Activated CD4-positive, alpha-beta memory T cell treated with anti-CD3 and anti-CD28 coated beads, Interleukin-2, amount 10 ng/mL, durations not matched to agents 7 days and 5 days (primary cell): ENCODE data around the gene USP40. TPM values are rescaled to one million over a fixed set of nuclear protein-coding genes. Genes with fewer than 3 reads are reported as not detected.

Experiments used
- CTCF ChIA-PET: fragments of 350-600 bp; sonication (Branson Sonifier 250); formaldehyde crosslinking; loops from one replicate; lab custom pipeline; 2021; ENCODE audit warnings: antibody characterized with exemption, inconsistent platforms; lab: Charles Lee
- POLR2A ChIA-PET: fragments of 350-600 bp; sonication (Branson Sonifier 250); formaldehyde crosslinking; loops from one replicate; lab custom pipeline; 2021; ENCODE audit warnings: antibody characterized with exemption; lab: Charles Lee
- DNase-seq: peaks from one replicate; pipeline ENCODE4 v3.0.0-alpha.2; 2020
- H3K27ac Mint-ChIP-seq: one replicate; pipeline ENCODE4 v1.8.0; 2021; ENCODE audit warnings: mild to moderate bottlenecking, mixed read lengths
- H3K27me3 Mint-ChIP-seq: one replicate; pipeline ENCODE4 v1.8.0; 2021; ENCODE audit warnings: mixed read lengths
- H3K36me3 Mint-ChIP-seq: one replicate; pipeline ENCODE4 v1.8.0; 2021; ENCODE audit warnings: low read depth, mixed read lengths
- H3K4me1 Mint-ChIP-seq: one replicate; pipeline ENCODE4 v1.8.0; 2021; ENCODE audit warnings: mixed read lengths
- H3K4me3 Mint-ChIP-seq: one replicate; pipeline ENCODE4 v1.8.0; 2021; ENCODE audit warnings: mild to moderate bottlenecking, mixed read lengths
- H3K9me3 Mint-ChIP-seq: one replicate; pipeline ENCODE4 v1.8.0; 2021; ENCODE audit warnings: mixed read lengths
- total RNA-seq, 2 experiments: library from RNA; stranded (reverse); gene quantifications; one replicate each; pipeline ENCODE4 v1.2.3, GENCODE V29; 2021

Gene USP40
- total RNA-seq, 2 experiments from 2014 or later, result 17.1 to 18.9 TPM

DNA sequence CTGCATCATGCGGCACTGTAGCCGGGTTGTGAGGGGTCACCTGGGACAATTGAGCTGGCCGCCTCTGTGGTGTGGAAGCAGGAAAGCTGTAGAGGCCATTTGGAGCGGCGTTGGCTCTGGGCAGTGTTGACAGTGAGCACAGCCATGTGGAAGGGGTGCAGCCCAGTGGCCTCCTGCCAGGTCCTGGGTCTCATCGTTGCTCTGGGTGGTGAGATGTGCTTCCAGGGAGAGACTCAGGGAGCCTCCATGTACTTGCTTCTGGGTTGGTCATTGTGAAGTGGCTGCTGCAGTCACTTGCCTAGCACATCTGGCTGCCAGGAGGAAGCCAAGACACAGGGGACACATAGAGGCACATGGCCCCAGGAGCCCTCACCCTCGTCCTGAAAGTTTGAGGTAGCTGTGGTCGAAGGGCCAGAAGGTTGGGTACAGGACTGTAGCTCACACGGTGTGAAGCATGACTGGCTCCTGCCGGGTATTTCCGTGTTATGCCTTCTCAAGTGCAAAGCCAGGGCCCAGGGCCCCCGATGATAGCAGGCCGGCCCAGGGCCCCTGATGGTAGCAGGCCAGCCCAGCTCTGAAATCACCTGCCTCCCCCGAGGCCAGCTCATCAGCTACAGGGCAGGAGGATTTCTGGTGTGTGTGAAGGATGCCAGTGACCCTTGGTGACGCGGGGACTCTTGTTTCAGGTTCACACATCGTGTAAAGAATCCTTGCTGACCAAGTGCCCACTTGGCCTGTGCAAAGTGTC is 129.7 kb downstream of the USP40 start:
- peaks cover 40% of the 10 kb centered on the region for H3K36me3 Mint-ChIP-seq
- no peak for DNase-seq
- H3K27me3 Mint-ChIP-seq, result no peaks in the 10 kb centered on the region
- ChIA-PET POLR2A (interaction anchor here (1.0 kb wide), 1 partner anchor 32 kb away, joined by 3 read pairs; no protein-coding TSS in a partner anchor), CTCF (interaction anchor here (0.8 kb wide), 1 partner anchor 30 kb away, joined by 3 read pairs; no protein-coding TSS in a partner anchor)
- H3K9me3 Mint-ChIP-seq, result no peaks in the 10 kb centered on the region
- H3K4me1 Mint-ChIP-seq, result peaks cover 6% of the 10 kb centered on the region
- H3K27ac Mint-ChIP-seq, result no peak overlapping the region
- H3K4me3 Mint-ChIP-seq, result no peak overlapping the region

DNA sequence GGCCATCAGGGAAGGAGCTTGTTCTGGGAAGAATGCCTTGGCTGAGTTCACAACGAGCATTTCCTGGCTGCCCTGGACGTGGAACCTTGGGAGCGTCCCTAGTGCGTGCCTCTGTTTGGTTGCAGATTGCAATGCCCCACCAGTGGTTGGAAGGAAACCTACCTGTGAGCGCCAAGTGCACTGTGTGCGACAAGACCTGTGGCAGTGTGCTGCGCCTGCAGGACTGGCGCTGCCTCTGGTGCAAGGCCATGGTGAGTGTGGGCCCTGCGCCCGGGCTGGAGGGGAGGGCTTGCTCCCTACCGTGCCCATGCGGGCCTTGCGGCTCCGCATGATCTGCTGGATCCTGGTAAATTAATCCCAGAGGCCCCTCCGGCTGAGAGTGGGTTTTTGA is 130.4 kb downstream of the USP40 start:
- POLR2A ChIA-PET, result no interaction called here
- H3K27ac Mint-ChIP-seq, result no peak overlapping the region

DNA sequence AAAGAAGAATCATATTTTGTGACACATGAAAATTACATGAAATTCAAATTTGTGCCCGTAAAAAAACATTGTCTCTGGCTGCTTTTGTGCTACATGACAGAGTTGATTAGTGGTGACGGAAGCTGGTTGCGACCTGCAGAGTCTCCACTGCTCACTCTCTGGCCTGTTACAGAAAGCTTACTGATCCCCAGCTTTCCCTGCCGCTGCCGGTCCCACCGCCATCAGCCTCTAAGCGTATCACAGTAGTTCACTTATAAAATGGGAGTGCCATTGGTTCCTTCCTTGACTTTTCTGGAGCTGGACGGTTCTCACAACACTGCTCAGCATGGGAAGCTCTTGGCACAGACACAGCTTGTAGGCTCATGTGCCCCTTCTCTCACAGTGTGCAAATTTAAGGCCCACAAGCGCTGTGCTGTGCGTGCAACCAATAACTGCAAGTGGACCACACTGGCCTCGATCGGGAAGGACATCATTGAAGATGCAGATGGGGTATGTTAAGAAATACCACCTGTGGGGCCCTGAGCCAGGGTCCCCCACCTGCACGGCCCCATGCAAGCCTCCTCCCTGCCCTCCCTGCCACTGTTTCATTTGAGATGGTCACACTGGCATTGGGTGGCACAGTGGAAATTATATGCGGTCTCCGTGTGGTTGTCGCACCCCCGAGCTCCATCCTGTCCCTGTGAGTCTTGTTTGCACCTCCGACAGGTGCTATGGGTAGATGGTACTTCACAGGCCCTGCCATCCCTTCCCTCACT is 131.0 kb downstream of the USP40 start:
- ChIA-PET CTCF (interaction anchor here (0.6 to 2.1 kb wide), 2 partner anchors 8 to 31 kb away, joined by 4 to 8 read pairs; no protein-coding TSS in a partner anchor), POLR2A (no interaction called here)
- Mint-ChIP-seq H3K27ac (no peak overlapping the region), H3K36me3 (peaks cover 45% of the 10 kb centered on the region), H3K9me3 (no peaks in the 10 kb centered on the region), H3K27me3 (no peaks in the 10 kb centered on the region), H3K4me1 (peaks cover 8% of the 10 kb centered on the region), H3K4me3 (no peak overlapping the region)
- peak; percentile 1 for DNase-seq

More for the DNA sequence above, 130.4 kb downstream of the USP40 start:
- Mint-ChIP-seq H3K4me1 (peaks cover 9% of the 10 kb centered on the region), H3K4me3 (no peak overlapping the region), H3K9me3 (no peaks in the 10 kb centered on the region), H3K36me3 (peaks cover 45% of the 10 kb centered on the region), H3K27me3 (no peaks in the 10 kb centered on the region)
- no peak for DNase-seq
- CTCF ChIA-PET, result no interaction called here

DNA sequence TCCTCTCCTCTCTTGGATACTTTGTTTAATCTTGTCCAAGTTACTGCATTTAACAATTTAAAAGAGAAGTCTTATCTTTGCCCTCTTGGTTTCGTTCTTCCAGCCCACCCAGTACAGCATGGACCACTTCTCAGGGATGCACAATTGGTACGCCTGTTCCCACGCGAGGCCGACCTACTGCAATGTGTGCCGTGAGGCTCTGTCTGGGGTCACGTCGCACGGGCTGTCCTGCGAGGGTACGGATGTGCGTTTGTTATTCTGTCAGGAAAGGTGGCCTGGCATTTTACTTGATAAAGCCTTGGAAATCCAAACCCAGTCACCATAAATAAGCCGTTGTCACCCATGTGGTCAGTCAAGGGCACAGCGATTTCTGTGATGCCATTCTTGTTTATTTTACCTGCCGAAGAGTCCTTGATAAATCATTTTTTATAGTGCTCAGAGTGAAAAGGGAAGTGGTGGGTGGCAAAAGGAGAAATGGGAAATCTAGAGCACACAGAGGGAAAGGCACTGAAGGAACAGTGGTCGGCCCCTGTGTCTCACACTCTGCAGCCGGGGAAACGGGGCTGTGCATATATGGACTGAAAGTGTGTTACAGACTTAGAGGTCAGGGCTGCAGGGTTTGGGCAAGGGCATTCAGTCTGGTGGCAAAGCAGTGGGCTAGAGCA is 131.8 kb downstream of the USP40 start:
- DNase-seq, result peak; percentile 9
- Mint-ChIP-seq H3K9me3 (no peaks in the 10 kb centered on the region), H3K36me3 (peaks cover 49% of the 10 kb centered on the region), H3K27ac (no peak overlapping the region), H3K4me1 (peaks cover 14% of the 10 kb centered on the region), H3K27me3 (no peaks in the 10 kb centered on the region), H3K4me3 (no peak overlapping the region)
- ChIA-PET POLR2A (interaction anchor here (0.6 kb wide), 1 partner anchor 32 kb away, joined by 5 read pairs; no protein-coding TSS in a partner anchor), CTCF (interaction anchor here (0.6 to 3.6 kb wide), 5 partner anchors 8 to 33 kb away, joined by 3 to 17 read pairs (median 4); no protein-coding TSS in a partner anchor)

DNA sequence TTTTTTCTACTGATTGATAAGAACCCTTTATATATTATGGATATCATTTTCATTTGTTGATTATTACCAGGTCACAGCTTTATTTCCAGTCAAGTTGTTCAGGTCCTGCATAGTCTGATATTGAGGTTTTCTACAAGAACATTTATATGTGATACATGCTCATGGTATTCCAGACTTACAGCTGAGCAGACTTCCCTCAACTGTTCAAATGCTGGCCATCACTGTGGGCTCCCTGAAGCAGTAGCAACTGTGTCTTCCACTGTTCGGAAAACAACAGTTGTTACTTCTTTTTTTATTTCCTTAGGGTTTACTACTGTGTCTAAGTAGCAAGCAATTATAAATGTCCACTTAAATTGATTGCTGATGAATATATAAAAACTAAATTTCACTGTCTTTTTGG is 132.8 kb downstream of the USP40 start:
- POLR2A ChIA-PET, result interaction anchor here (1.3 kb wide), 1 partner anchor 12 kb away, joined by 4 read pairs; no protein-coding TSS in a partner anchor
- CTCF ChIA-PET, result interaction anchor here (0.8 to 3.6 kb wide), 4 partner anchors 9 to 32 kb away, joined by 3 to 17 read pairs (median 6); no protein-coding TSS in a partner anchor
- DNase-seq, result no peak
- Mint-ChIP-seq H3K4me1 (peaks cover 24% of the 10 kb centered on the region), H3K9me3 (no peaks in the 10 kb centered on the region), H3K36me3 (peaks cover 47% of the 10 kb centered on the region), H3K27me3 (no peaks in the 10 kb centered on the region), H3K27ac (no peak overlapping the region), H3K4me3 (no peak overlapping the region)

DNA sequence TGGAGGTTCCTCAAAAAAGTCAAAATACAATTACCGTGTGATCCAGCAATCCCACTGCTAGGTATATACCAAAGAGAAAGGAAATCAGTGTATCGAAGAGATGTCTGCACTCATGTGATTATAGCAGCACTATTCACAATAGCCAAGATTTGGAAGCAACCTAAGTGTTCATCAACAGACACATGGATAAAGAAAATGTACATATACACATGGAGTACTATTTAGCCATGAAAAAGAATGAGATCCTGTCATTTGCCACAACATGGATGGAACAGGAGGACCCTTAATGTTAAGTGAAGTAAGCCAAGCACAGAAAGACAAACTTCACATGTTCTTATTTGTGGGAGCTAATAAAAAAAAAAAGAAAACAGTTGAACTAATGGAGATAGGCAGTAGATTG is 133.6 kb downstream of the USP40 start:
- CTCF ChIA-PET, result interaction anchor here (1.6 to 3.6 kb wide), 3 partner anchors 10 to 31 kb away, joined by 3 to 17 read pairs (median 8); no protein-coding TSS in a partner anchor
- peaks cover 31% of the 10 kb centered on the region for H3K4me1 Mint-ChIP-seq
- peaks cover 48% of the 10 kb centered on the region for H3K36me3 Mint-ChIP-seq
- POLR2A ChIA-PET, result interaction anchor here (1.3 kb wide), 1 partner anchor 11 kb away, joined by 4 read pairs; no protein-coding TSS in a partner anchor
- no peak overlapping the region for H3K4me3 Mint-ChIP-seq
- no peak overlapping the region for H3K27ac Mint-ChIP-seq
- no peaks in the 10 kb centered on the region for H3K9me3 Mint-ChIP-seq
- no peaks in the 10 kb centered on the region for H3K27me3 Mint-ChIP-seq
- DNase-seq, result no peak

DNA sequence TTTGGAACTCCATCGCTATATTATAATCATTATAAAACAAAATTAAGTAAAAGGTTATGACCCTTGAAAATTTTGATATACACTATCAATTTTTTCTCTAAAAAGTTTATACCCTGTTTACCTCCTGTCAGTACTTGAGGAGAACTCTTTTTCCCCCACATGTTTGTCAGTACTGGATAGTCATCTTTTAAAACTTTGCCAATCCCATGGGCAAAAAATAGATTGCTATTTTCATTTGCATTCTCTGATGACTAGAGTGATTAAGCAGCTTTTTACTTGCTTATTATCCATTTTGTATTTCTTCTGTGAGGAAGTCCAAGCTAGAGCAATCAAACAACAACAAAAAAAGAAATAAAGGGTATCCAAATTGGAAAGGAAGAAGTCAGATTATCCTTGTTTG is 135.9 kb downstream of the USP40 start:
- DNase-seq, result no peak
- CTCF ChIA-PET, result interaction anchor here (1.5 kb wide), 1 partner anchor 13 kb away, joined by 5 read pairs; no protein-coding TSS in a partner anchor
- Mint-ChIP-seq H3K27me3 (no peaks in the 10 kb centered on the region), H3K9me3 (peaks cover 7% of the 10 kb centered on the region), H3K4me1 (peaks cover 53% of the 10 kb centered on the region), H3K27ac (no peak overlapping the region), H3K4me3 (no peak overlapping the region), H3K36me3 (peaks cover 60% of the 10 kb centered on the region)
- POLR2A ChIA-PET, result interaction anchor here (1.5 kb wide), 1 partner anchor 12 kb away, joined by 5 read pairs; no protein-coding TSS in a partner anchor

DNA sequence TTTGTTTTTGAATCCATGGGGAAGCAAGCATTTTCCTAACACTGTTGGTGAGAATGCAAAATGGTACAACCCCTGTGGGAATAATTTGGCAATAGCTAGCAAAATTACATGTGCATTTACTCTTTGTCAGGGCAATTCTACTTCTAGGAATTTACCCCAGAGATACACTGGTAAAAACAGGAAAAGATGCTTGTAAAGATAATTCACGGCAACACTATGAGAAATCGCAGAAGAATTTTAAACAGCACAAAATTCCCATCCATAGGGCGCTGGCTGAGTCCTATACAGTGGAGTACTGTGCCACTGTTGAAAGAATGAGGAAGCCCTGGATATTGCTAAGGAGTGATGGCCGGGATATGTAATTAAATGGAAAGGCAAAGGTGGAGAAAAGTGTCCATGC is 136.5 kb downstream of the USP40 start:
- no peak for DNase-seq
- H3K27ac Mint-ChIP-seq, result no peak overlapping the region
- H3K9me3 Mint-ChIP-seq, result peaks cover 7% of the 10 kb centered on the region
- POLR2A ChIA-PET, result interaction anchor here (1.5 kb wide), 1 partner anchor 11 kb away, joined by 5 read pairs; no protein-coding TSS in a partner anchor
- no peaks in the 10 kb centered on the region for H3K27me3 Mint-ChIP-seq
- peaks cover 55% of the 10 kb centered on the region for H3K4me1 Mint-ChIP-seq
- CTCF ChIA-PET, result interaction anchor here (0.8 to 1.5 kb wide), 2 partner anchors 13 to 28 kb away, joined by 3 to 5 read pairs; no protein-coding TSS in a partner anchor
- H3K4me3 Mint-ChIP-seq, result no peak overlapping the region
- peaks cover 63% of the 10 kb centered on the region for H3K36me3 Mint-ChIP-seq

DNA sequence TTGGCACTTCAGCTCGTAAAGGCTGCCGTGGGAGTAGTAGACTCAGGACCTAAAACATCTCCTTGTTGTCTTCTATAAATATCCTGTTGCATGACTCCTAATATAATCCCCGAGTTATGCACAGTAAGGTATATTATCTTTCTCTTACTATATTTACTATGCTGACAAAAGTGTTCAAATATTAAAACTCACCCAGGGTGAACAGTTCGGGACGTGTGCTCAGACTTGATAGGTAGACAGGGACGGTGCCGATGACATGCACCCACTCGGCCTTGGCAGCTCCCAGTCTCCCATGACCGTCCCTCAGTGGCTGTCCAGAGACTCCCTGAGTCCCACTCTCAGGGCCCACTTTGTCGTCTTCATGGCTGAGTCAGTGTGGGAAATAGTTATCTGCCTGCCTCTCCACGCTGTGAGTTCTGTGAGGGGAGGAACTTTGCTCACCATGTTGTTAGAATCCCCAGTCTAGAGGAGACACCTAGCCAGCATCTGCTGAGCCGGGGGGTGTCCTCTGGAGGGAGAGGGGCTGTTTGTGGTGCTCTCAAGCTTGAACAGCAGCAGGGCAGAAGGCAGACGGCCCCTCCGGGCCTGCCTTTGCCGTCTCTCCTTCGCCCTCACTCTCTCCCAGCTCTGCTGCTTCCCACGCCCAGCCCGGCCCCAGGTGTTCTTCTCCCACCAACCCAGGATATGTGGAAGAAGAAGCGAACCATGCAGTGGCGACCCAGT is 137.2 kb downstream of the USP40 start:
- CTCF ChIA-PET, result interaction anchor here (0.8 to 1.5 kb wide), 2 partner anchors 14 to 27 kb away, joined by 3 to 5 read pairs; no protein-coding TSS in a partner anchor
- Mint-ChIP-seq H3K4me1 (peaks cover 59% of the 10 kb centered on the region), H3K9me3 (peaks cover 7% of the 10 kb centered on the region), H3K36me3 (peaks cover 64% of the 10 kb centered on the region), H3K27ac (no peak overlapping the region), H3K27me3 (no peaks in the 10 kb centered on the region), H3K4me3 (no peak overlapping the region)
- POLR2A ChIA-PET, result no interaction called here
- DNase-seq, result no peak

DNA sequence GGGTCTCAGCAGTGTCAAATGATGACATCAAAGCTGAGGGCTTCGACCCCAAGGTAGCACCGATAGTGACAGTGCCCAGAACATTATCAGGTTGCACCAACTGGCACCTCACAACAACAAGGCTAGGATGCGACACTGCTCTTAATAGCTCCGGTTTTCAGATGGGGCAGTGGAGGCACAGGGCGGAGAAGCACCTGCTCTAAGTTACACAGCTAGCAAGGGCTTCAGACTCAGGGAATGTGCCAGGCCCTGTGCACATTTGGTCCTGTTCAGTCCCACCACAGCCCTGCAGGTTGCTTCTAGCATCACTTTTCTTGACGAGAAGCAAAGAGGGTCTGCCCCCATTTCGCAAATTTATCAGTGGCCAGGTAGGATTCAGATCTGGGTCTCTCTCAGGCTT is 138.1 kb downstream of the USP40 start:
- no peak for DNase-seq
- Mint-ChIP-seq H3K27me3 (no peaks in the 10 kb centered on the region), H3K4me3 (no peak overlapping the region), H3K36me3 (peaks cover 71% of the 10 kb centered on the region), H3K4me1 (peaks cover 68% of the 10 kb centered on the region), H3K27ac (no peak overlapping the region), H3K9me3 (peaks cover 12% of the 10 kb centered on the region)
- ChIA-PET CTCF (interaction anchor here (1.5 to 2.6 kb wide), 2 partner anchors 10 to 15 kb away, joined by 3 to 14 read pairs; no protein-coding TSS in a partner anchor), POLR2A (interaction anchor here (1.1 kb wide), 1 partner anchor 9 kb away, joined by 3 read pairs; no protein-coding TSS in a partner anchor)

DNA sequence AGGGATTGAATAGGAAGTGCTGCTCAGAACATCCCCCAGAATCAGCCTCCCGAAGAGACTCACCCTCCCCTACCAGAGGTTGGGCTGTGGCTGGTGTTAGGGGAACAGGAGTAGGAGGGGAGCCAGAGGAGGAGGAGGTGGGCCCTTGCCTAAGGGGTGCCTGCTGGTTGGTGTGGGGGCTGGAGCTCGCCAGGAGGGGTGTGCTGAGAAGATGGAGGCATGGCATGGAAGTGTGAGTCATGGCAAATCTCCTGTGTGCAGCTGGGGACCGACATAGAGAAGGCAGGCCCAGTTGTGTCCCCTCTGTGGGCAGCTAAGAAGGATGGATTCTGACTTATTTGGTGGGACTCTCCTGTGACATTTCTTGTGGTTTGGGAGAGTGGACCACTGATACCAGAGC is 138.6 kb downstream of the USP40 start:
- Mint-ChIP-seq H3K4me3 (no peak overlapping the region), H3K27me3 (no peaks in the 10 kb centered on the region), H3K27ac (no peak overlapping the region), H3K36me3 (peaks cover 76% of the 10 kb centered on the region), H3K9me3 (peaks cover 12% of the 10 kb centered on the region), H3K4me1 (peaks cover 72% of the 10 kb centered on the region)
- ChIA-PET CTCF (interaction anchor here (1.5 to 2.6 kb wide), 3 partner anchors 10 to 24 kb away, joined by 3 to 14 read pairs (median 6); no protein-coding TSS in a partner anchor), POLR2A (interaction anchor here (1.1 kb wide), 1 partner anchor 8 kb away, joined by 3 read pairs; no protein-coding TSS in a partner anchor)
- no peak for DNase-seq
